ENCODE measurements around the gene FYCO1.

GRCh38 chr3:46007280-46007679, 11.7 kb upstream of the FYCO1 start:
- no peak for TF ChIP-seq EZH2 (IDR thresholded peaks at IDR 0.05)
- TF ChIP-seq POLR2AphosphoS5 (IDR thresholded peaks at IDR 0.05; ENCODE audit: borderline replicate concordance, low read depth, low read length), result no peak
- no peak for TF ChIP-seq FOXP2 (optimal IDR thresholded peaks at IDR 0.05; ENCODE audit: control extremely low read depth, extremely low read length, insufficient read depth)

Data from SK-N-MC (cell line).